DMS153 treated with DMSO at 0.1 percent for 48 hours (cell line): Measurements from ENCODE around the gene TMEM17.
"Not testable (repeated sequence)": the region's sequence is repeated elsewhere in the genome, so short reads cannot be mapped to it uniquely, and the experiment has no call there.

Source experiments
- DNase-seq: peaks from one replicate; lab custom pipeline; 2025; ENCODE audit not compliant: unreplicated experiment; lab: John Stamatoyannopoulos, UW

Gene TMEM17, protein sequence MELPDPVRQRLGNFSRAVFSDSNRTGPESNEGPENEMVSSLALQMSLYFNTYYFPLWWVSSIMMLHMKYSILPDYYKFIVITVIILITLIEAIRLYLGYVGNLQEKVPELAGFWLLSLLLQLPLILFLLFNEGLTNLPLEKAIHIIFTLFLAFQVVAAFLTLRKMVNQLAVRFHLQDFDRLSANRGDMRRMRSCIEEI

DNA sequence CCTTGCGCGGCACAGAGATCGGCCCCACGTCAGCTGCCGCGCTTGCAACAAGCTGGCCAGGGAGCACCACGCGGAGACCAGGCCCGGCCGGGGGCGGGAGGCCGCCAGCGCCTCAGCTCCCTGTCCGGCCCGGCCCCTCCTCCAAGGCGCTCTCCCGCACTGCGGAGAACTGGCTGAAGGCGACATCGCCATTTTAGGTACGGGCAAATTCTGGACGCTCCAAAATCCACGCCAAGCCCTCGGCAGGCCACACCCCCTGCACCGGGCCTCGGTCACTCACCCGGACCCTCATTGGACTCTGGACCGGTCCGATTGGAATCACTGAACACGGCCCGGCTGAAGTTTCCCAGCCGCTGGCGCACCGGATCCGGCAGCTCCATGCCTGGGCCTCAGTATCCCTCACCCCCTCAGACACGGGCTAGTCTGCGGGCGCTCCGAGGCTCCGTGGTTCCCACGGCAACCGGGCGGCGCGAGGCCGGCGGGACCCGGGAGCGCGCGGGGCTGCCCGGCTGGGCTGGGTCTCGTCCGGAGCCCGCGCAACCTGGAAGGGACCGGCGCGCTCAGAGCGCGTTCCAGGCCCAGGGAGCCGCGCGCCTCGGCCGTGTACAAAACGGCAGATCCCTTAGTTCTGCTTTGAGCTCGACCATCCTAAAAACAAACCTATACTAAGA is at the start of gene TMEM17:
TMEM17 (minus strand) TSS at position 446 of the 671 bp plus-strand sequence; CDS start at position 380, 66 bp downstream.
- peak; percentile 86 for DNase-seq

DNA sequence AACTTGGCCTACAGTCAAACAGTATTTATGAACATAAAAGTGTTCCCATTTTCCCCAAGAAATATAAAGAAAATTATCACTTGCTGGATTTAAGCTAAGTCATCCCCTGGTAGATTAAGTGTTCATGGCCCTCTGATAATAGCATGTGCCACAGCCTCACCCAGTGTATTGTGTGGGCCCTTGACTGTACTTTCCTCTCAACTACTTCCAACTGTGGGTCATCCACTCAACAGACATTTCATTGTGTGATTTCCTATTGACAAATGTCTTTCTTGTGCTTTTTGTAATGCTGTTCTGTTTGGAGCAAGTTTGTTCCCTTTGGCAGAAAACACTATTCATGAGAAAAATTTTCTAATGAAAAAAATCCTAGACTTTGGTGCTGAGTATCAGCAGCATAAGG is 48.4 kb upstream of the TMEM17 start:
- DNase-seq: no peak

DNA sequence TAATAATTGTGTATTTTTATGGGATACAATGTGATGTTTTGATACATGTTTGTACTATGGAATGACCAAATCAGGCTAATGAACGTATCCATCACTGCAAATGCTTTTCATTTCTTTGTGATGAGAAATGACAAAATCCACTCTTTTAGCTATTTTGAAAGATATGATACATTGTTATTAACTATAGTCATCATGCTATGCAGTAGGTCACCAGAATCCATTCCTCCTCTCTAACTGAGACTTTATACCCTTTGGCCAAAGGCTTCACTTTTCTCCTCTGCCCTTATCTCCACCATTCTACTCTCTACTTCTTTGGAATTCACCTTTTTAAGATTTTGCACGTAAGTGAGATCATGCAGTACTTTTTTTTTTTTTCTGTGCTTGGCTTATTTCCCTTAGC is 44.5 kb upstream of the TMEM17 start:
- no peak for DNase-seq

DNA sequence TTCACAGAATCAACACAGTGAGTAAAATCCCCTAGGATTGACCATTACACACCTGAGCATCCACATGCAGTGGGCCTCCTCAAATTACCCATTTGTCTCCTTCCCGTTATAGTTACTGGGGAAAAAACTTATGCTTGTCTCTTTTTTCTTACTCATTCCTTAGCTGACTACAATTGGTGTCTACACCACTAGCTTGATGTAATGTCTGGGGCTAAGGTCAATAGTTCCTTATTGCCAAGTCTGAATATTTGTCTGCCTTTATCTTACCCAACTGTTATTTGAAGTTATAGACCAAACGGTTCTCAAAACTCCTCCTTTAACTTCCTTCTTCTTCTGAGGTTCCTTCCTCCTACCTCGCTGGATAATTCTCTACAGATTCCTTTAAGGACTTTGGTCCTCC is 41.9 kb upstream of the TMEM17 start:
- no peak for DNase-seq

DNA sequence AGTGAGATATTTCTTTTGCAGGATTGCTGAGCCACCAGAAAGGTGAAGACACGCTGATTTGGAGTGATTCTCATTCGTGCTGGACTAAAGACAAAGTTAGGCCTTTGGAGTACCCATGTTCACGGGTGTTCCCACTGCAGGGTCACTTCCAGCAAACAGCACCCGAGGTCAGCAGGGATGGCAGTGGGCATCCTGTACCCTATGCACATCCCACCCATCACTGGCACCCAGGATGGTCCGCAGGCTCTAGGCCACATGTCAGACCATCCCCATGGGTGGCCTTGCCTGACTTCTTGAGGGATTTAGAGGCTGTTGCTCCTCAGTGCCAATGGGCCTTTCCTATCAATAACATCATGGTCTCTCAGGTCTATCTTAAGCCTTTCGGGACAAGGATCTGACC is 39.3 kb upstream of the TMEM17 start:
- no peak for DNase-seq

DNA sequence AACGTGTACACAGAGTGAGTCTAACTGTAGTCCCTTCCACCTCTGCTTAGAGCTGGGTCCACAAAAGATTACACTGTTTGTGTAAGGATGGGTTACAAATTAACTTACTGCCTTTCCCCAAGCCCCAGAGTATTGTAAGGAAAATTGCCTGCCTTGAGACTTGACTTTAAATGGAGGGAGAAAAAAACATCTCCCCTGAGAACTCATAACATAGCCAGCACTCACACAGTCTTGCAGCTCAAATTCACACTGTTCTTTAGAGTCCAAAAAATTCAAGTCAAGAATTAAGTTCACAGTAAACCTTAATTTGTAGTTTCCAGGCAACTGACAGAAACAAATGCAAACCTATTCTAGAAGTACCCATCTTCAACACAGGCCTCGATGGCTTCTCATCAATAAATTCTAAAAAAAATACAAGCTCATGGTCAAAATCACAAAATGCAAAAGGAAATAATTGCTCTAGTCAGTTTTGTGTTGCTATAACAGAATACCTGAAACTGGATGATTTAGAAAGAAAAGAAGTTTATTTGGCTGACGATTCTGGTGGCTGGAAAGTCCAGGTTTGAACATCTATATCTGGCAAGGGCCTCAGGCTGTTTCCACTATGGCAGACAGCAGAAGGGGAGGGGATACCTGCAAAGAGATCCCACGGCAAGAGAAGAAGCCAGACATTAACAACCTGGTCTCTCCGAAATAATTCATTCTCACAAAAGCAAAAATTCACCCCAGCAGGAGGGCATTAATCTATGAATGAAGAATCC is 34.6 kb upstream of the TMEM17 start:
- DNase-seq: no peak

DNA sequence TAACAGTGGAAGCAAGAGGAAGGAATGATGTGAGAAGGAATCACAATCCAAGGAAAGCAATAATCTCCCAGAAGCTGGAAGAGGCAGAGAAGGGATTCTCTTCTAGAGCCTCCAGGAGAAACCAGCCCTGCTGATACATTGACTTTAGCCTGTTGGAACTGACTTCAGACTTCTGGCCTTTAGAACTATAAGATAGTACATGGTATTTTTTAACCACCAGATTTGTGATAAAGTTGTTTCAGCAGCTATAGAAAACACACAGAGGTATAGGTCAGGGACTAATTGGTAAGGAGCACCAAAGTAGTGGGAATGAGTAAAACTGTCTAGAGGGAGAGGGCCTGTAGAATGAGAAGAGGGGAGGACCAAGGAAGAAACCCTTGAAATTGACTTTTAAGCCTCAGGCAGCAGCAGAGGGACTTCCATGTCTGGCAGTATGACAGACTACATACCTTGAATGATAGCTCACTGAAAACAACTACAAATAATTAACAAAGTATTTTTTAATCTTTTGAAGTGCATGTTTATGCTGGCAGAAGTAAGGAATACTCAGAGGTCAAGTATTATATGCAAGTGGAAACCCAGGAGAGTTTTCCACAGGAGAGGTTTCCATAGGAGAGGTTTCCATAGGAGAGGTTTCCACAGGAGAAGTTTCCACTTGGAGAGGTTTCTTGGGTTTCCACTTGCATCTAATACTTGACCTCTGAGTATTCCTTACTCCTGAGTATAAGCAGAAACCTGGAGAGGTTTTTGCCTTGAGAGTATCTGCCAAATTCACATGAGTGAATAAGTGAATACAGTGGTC is 33.8 kb upstream of the TMEM17 start:
- no peak for DNase-seq

DNA sequence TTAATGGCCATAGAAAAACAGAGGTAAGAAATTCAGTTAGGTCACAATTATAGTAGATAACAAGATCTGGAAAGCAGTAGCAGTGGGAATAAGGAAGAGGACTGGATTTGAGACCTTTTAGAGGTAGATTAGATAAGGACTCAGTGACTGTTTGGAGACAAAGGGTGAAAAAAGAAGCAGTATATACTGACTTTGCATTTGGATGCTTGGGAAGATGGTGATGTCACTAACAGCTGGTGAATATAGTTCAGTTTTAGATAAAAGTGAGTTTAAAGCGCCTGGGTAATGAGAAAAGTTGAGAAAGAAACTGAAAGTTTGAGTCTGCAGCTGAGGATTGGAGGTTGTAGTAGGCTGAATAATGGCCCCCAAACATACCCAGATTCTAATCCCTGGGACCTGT is 32.8 kb upstream of the TMEM17 start:
- DNase-seq: no peak

DNA sequence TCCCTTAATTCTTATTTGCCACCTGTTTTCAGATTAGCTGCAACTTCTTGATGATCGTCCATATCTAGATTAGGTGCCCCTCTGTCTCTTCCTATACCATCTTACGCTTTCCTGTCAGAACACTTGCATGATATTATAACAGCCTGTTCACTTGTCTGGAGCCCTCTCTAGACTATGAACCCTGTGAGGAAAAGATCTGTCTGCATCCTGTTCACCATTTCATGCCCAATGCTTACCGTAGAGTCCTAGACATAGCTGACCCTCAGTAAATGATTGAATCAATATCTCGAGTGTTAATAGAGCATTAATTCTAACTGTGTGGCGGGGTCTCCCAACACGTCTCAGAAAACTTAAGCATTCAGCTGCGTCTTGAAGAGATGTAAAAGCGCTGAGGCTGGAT is 31.8 kb upstream of the TMEM17 start:
- DNase-seq: no peak

DNA sequence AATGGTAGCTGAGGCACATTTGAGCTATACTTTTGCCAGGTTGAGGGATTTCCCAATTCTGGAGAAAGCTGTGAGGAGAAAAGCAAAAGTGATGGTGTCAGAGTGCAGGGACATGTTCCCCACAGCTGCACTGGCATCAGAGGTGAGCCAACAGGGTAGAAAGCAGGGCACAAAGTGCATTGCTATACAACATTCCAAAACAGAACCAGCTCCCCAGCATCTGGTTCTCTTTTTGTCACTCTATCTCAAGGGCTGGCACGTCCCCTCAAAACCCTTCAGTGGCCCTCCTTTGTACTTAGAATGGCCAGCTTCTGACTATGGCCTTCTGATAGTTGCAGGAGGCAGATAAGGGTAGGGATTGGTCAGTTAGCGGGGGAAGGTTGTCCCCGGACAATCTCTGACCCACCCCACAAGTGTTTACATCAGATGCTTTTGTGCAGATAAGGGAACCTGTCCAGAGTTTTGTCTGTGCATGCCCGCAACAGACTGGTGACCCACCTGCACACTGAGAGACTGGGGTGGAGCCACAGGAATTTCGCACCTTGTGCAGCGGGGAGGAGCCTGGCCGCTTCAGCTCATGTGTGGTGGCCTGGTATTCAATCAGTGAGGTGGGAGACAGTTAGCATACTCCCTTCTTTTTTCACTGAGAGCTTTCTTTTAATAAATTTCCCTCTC is 31.0 kb upstream of the TMEM17 start:
- no peak for DNase-seq

DNA sequence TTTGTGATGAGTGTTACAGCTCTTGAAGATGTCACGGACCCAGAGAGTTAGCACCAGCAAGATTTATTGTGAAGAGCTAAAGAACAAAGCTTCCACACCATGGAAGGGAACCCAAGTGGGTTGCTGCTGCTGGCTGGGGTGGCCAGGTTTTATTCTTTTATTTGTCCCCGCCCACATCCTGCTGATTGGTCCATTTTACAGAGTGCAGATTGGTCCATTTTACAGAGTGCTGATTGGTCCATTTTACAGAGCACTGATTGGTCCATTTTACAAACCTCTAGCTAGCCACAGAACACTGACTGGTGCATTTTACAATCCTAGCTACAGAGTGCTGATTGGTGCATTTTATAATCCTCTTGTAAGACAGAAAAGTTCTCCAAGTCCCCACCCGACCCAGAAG is 29.5 kb upstream of the TMEM17 start:
- not testable (repeated sequence) for DNase-seq

DNA sequence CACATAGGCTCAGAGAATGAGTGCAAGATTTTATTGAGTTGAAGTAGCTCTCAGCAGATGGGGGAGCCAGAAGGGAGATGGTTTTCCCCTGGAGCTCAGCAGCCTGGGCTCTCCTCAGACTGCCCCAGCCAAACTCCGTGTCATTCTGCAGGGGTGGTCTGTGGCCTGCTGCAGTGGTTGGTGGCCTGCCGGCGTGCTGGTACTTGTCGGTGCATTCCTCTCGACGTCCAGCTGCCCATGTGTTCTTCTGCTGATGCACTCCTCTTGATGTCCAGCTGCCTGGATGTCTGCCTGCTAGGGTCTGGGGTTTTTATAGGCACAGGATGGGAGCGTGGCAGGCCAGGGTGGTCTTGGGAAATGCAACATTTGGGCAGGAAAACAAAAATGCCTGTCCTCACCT is 25.6 kb upstream of the TMEM17 start:
- DNase-seq: no peak

DNA sequence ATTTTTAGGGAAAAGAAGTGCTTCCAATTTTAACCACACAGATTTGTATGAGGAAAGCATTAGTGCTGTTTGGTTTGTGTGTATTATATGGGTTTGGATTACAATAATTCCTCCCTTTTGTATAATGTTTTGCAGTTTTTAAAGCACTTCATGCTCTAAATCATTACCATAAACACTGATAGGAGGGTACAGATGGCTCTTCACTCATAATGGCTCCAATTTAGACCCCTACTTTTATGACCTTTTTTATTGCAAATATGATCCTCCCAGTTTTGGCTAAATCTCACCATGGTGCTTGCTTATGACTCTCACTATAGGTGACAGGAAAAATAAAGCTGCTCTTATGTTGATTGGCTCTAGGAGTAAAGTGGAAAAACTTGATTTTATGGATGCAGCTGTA is 23.8 kb upstream of the TMEM17 start:
- DNase-seq: no peak

DNA sequence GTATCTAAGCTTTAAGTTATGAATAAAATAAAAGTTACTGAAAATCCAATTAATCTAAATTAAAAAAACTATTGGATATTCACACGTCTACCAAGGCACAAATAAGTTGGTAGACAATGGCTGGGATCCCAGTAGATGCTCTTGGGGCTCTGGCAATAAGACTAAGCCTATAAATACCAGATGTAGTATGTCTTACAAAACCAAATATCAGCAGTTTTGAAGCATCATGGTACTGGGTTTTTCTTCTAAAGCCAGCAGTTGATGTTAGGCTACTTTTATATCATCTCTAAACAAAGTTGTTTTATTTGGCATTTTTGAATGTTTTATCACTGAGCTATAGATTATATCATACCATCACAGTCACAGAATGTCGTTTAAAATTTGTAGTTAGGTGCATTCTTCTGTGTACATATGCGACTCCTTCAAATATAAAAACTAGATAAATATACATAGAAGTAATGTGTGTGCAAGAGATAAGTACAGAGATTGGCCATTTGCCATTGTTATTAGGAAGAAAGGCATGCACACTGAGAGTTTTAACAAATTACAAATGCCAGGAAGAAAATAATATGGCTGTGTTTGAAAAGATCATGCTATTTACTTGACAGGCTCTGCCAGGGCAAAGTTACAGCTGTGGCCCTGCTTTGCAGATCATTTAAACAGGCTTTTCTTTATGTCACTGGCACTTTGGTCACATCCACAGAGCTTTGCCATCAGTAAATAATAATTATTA is 21.6 kb upstream of the TMEM17 start:
- peak; percentile 12 for DNase-seq

DNA sequence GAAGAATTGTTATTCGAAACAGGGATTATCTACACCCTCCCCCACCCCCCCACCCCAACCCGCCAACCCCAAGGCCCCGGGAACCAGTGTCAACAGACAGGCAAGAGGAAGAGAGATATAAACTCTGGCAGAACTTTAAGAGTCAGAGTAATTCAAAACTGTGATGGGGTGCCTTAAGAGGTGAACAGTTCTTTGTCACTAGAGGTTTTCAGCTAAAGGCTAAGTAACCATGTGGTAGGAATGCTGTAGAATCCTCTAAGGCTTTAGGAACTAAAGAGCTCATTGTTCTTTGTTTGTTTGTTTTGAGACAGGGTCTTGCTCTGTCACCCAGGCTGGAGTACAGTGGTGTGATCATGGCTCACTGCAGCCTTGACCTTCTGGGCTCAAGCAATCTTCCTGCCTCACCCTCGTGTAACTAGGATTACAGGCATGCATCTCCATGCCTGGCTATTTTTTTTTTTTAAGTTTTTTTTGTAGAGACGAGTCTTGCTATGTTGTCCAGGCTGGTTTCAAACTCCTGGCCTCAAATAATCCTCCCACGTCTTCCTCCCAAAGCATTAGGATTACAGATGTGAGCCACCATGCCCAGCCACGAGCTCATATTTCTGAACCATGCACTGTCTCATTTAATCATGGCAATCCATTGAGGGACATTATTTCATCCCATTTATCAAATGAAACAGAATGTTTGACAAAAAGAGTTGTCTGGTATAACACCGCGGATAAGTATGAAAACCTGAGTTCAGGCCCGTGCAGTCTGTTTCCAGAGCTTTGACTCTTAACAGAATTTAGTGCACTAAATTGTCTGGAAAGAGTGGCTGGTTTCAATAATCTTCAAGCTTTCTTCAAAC is 20.8 kb upstream of the TMEM17 start:
- DNase-seq: no peak

DNA sequence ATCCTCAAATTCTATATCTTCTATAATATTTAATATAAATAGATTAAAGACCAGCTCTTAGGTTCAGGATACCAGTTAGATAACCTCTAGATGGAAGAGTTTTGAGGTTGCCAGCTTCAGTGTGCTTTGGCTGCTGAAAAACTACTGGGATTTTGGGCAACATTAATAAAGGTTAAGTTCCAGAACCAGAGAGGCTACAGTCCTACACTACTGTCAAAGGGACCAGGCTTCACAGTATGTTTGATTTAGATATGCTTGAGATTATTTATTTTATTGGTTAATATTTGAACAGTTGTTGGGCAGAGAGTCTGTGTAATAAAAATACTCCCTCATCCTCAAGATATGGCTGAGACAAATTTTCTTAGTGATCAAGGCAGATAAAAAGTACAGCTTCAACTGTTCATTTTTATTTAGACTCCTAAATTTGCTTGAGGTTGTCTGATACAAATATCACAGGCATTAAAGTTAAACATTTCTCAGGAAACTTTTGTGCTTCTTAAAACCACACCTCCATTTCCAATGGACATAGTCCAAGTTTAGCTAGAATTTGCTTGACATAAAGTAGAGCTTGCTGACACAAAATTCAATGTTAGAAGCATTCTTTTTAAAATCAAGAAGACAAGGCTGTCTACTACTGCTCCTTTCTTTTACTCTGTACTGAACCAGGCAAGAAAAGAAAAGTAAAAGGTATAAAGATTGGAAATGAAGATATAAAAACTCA is 19.7 kb upstream of the TMEM17 start:
- no peak for DNase-seq

DNA sequence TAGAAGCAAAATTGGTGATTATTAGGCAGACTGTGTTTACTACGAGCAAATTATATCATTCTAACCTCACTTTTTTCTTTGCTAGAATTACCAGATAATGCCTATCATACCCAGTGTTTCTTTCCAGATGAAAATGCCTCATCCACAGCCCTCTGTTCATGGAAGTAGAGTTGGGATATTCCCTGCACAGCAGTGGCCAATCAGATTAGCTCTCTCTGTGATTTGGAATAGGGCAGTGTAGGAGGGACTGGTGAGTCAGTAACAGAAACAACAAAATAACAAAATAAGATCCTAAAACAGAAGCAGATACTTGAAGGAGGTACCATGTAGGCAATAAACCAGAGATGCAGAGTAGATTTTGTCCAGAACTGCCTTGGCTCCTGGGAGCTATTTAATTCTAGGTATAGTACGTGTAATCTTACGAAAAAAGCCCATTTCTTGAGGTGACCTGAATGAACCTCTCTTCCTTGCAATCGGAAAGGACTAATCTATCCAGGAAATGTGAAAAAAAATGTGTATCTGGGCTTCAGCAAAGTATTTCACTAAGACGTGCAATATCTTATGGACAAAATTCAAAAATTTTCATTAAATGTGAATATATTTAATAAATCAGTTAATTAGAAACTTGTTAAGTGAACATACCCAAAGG is 18.4 kb upstream of the TMEM17 start:
- DNase-seq: no peak

DNA sequence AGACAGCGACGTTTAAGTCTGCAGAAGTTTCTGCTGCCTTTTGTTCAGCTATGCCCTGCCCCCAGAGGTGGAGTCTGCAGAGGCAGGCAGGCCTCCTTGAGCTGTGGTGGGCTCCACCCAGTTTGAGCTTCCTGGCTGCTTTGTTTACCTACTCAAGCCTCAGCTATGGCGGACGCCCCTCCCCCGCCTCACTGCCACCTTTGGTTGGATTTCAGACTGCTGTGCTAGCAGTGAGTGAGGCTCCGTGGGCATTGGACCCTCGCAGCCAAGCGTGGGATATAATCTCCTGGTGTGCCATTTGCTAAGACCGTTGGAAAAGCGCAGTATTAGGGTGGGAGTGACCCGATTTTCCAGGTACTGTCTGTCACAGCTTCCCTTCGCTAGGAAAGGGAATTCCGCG is 15.1 kb upstream of the TMEM17 start:
- DNase-seq: not testable (repeated sequence)
